ENCODE data around the gene LTBP1. TPM values are rescaled to one million over a fixed set of nuclear protein-coding genes. Genes with fewer than 3 reads are reported as not detected.

Gene LTBP1
- total and polyA plus RNA-seq, 2 experiments from 2014 or later: 216 to 509 TPM

GRCh38 chr2:33177627-33178026, 230.9 kb downstream of the LTBP1 start:
- H3K4me1 ChIP-seq (ENCODE audit: low read depth): peaks cover 5% of the 10 kb centered on the region
- no peak for DNase-seq (ENCODE audit: low read depth in 1 of 2, low spot score in 1 of 2)
- H3K4me3 ChIP-seq: no peak overlapping the region
- no peaks in the 10 kb centered on the region for H3K27me3 ChIP-seq
- H3K36me3 ChIP-seq: peaks cover under 1% of the 10 kb centered on the region
- H3K9me3 ChIP-seq (ENCODE audit: low read depth): no peaks in the 10 kb centered on the region
- H3K27ac ChIP-seq: peak overlapping the region; percentile 34
- no peak for TF ChIP-seq CTCF (IDR thresholded peaks at IDR 0.05; ENCODE audit: low read depth, low read length)

- peaks cover 5% of the 10 kb centered on the region for H3K36me3 ChIP-seq
- H3K27me3 ChIP-seq: no peaks in the 10 kb centered on the region
- peaks cover 5% of the 10 kb centered on the region for H3K4me1 ChIP-seq (ENCODE audit: low read depth)
- no peak for DNase-seq (ENCODE audit: low read depth in 1 of 2, low spot score in 1 of 2)
- TF ChIP-seq CTCF (IDR thresholded peaks at IDR 0.05; ENCODE audit: low read depth, low read length): no peak
- no peaks in the 10 kb centered on the region for H3K9me3 ChIP-seq (ENCODE audit: low read depth)
- H3K27ac ChIP-seq: no peak overlapping the region
- H3K4me3 ChIP-seq: no peak overlapping the region
These were observed 231.5 kb downstream of the LTBP1 start for GRCh38 chr2:33178209-33178608.

GRCh38 chr2:33180915-33181314, 234.2 kb downstream of the LTBP1 start:
- peak overlapping the region; percentile 70 for H3K27ac ChIP-seq
- peaks cover 5% of the 10 kb centered on the region for H3K36me3 ChIP-seq
- H3K9me3 ChIP-seq (ENCODE audit: low read depth): no peaks in the 10 kb centered on the region
- no peaks in the 10 kb centered on the region for H3K27me3 ChIP-seq
- H3K4me3 ChIP-seq: no peak overlapping the region
- H3K4me1 ChIP-seq (ENCODE audit: low read depth): peaks cover 13% of the 10 kb centered on the region
- peak in 1 of 2 donors; percentile 23 for DNase-seq (ENCODE audit: low read depth in 1 of 2, low spot score in 1 of 2)
- no peak for TF ChIP-seq CTCF (IDR thresholded peaks at IDR 0.05; ENCODE audit: low read depth, low read length)

- Histone ChIP-seq H3K27ac (peak overlapping the region; percentile 70), H3K27me3 (no peaks in the 10 kb centered on the region), H3K36me3 (peaks cover 5% of the 10 kb centered on the region), H3K9me3 (ENCODE audit: low read depth) (no peaks in the 10 kb centered on the region), H3K4me1 (ENCODE audit: low read depth) (peaks cover 13% of the 10 kb centered on the region), H3K4me3 (no peak overlapping the region)
- TF ChIP-seq CTCF (IDR thresholded peaks at IDR 0.05; ENCODE audit: low read depth, low read length): no peak
- DNase-seq (ENCODE audit: low read depth in 1 of 2, low spot score in 1 of 2): no peak
These were observed 234.7 kb downstream of the LTBP1 start for GRCh38 chr2:33181466-33181865.

GRCh38 chr2:33184041-33184440, 237.3 kb downstream of the LTBP1 start:
- H3K36me3 ChIP-seq: peaks cover 19% of the 10 kb centered on the region
- H3K27ac ChIP-seq: peak overlapping the region; percentile 6
- peaks cover 13% of the 10 kb centered on the region for H3K4me1 ChIP-seq (ENCODE audit: low read depth)
- no peak for DNase-seq (ENCODE audit: low read depth in 1 of 2, low spot score in 1 of 2)
- no peaks in the 10 kb centered on the region for H3K9me3 ChIP-seq (ENCODE audit: low read depth)
- TF ChIP-seq CTCF (IDR thresholded peaks at IDR 0.05; ENCODE audit: low read depth, low read length): no peak
- H3K4me3 ChIP-seq: no peak overlapping the region
- H3K27me3 ChIP-seq: no peaks in the 10 kb centered on the region

- Histone ChIP-seq H3K4me3 (no peak overlapping the region), H3K4me1 (ENCODE audit: low read depth) (peaks cover 8% of the 10 kb centered on the region), H3K27me3 (no peaks in the 10 kb centered on the region), H3K9me3 (ENCODE audit: low read depth) (no peaks in the 10 kb centered on the region), H3K27ac (peak overlapping the region; percentile 53), H3K36me3 (peaks cover 36% of the 10 kb centered on the region)
- no peak for DNase-seq (ENCODE audit: low read depth in 1 of 2, low spot score in 1 of 2)
- no peak for TF ChIP-seq CTCF (IDR thresholded peaks at IDR 0.05; ENCODE audit: low read depth, low read length)
These were observed 240.2 kb downstream of the LTBP1 start for GRCh38 chr2:33186937-33187336.

Measured in cardiac muscle cell (in vitro differentiated cells and primary cell).